ENCODE measurements around the gene SPECC1L. TPM values are rescaled to one million over a fixed set of nuclear protein-coding genes. Genes with fewer than 3 reads are reported as not detected.

Gene SPECC1L
- total RNA-seq, 1 experiment from 2014 or later = 40.8 TPM

DNA sequence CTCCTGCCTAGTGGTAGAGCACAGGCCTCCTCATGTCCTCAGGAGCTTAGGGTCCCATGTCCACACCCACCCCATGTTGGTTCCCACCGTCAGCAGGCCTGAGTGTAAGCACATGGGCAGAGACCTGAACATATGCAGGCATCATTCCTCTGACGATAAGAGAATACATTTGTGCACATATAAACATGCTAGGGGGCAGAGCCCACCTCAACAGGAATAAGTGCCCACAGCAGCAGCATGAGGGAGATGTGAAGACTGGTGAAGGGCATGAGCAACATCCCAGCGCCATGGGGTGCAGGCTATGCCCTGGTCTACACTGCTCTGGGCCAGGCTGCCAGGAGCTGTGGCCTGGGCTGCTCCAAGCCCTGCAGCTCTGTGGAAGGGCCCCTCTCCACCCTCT lies 173.6 kb downstream of the SPECC1L start:
- POLR2A ChIA-PET = no interaction called here
- no peaks in the 10 kb centered on the region for H3K27me3 ChIP-seq (ENCODE audit: insufficient read depth, low read length)
- BruUV-seq (replicated peaks) = no TSS peak
- H3K36me3 ChIP-seq (ENCODE audit: control insufficient read depth in 1 of 2, insufficient read depth in 2 of 2, low read length in 2 of 2) = no peaks in the 10 kb centered on the region
- H3K4me3 ChIP-seq (replicated peaks in 1 of 2; ENCODE audit: low read depth in 1 of 2, low read length in 2 of 2) = no peak overlapping the region
- no peak overlapping the region for H3K4me2 ChIP-seq (ENCODE audit: low read length)
- intact Hi-C loops (cut with micrococcal nuclease) = no loop called here
- no peaks in the 10 kb centered on the region for H3K9me2 ChIP-seq (ENCODE audit: insufficient read depth)
- no peak overlapping the region for H3K27ac ChIP-seq (ENCODE audit: low read depth, low read length)
- H3K9ac ChIP-seq (ENCODE audit: low read length) = no peak overlapping the region
- CTCF ChIA-PET = no interaction called here
- no peak for TF ChIP-seq ELF1 (IDR thresholded peaks at IDR 0.05; ENCODE audit: borderline replicate concordance, low read depth)
- TF ChIP-seq, protein P1, sequence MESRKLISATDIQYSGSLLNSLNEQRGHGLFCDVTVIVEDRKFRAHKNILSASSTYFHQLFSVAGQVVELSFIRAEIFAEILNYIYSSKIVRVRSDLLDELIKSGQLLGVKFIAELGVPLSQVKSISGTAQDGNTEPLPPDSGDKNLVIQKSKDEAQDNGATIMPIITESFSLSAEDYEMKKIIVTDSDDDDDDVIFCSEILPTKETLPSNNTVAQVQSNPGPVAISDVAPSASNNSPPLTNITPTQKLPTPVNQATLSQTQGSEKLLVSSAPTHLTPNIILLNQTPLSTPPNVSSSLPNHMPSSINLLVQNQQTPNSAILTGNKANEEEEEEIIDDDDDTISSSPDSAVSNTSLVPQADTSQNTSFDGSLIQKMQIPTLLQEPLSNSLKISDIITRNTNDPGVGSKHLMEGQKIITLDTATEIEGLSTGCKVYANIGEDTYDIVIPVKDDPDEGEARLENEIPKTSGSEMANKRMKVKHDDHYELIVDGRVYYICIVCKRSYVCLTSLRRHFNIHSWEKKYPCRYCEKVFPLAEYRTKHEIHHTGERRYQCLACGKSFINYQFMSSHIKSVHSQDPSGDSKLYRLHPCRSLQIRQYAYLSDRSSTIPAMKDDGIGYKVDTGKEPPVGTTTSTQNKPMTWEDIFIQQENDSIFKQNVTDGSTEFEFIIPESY (IDR thresholded peaks at IDR 0.05; ENCODE audit: extremely low read depth, insufficient replicate concordance, low read length) = no peak
- TF ChIP-seq RAD21 (IDR thresholded peaks at IDR 0.05; ENCODE audit: low read depth) = no peak
- DNase-seq (ENCODE audit: low read depth, low spot score) (no peak), ATAC-seq (no peak)
- RAD21 ChIA-PET (ENCODE audit: low non-redundant PET in 1 of 2, low total read pairs in 2 of 2, uncharacterized antibody in 2 of 2, unreplicated experiment in 2 of 2) = no interaction called here
- peaks cover 5 to 10% of the 10 kb centered on the region in 2 experiments for H3K4me1 ChIP-seq (ENCODE audit: control insufficient read depth in 1 of 2, insufficient read depth in 2 of 2, low read length in 2 of 2)
- H4K20me1 ChIP-seq (ENCODE audit: insufficient read depth) = no peaks in the 10 kb centered on the region
- no peaks in the 10 kb centered on the region for H3K9me3 ChIP-seq (ENCODE audit: control insufficient read depth in 1 of 2, insufficient read depth in 1 of 2, low read depth in 1 of 2, low read length in 2 of 2)
- H2AFZ ChIP-seq (ENCODE audit: low read depth, low read length, poor library complexity, severe bottlenecking) = no peak overlapping the region
- H3K79me2 ChIP-seq (ENCODE audit: insufficient read depth, low read length) = no peaks in the 10 kb centered on the region

DNA sequence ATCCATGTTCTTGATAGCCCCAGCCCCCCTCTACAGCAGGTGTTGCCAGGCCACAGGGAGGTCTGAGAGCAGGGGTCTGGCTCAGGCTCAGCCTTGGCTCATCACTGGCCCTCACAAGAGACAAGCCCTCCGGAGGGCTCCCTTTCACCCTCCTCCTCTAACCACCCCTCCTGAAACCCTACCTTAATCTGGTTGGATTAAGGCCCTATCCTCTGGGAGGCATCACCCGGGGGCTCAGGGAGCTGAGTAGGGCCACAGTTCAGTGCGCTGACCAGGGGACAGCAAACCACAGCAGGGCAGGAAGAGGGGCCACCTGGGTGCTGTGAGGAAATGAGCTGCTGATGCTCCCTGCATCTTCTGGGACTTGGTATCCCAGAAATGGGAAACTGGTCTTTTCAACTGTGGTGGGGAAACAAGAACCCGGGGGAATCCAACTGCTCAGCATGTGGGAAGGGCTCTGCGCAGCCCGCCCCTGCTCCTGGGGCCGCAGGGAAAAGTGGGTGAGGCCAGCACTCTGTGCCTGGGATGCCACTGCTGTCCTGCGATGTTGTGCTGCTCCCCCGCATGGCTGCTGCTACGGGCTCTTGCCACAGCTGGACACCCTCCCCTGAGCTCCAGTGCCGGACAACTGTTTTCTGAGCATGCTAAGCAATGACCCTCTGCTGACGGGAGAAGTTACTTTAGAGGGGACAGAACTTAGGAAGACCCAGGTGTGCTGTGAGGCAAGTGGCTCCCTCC lies 174.3 kb downstream of the SPECC1L start:
- Histone ChIP-seq H3K4me3 (replicated peaks in 1 of 2; ENCODE audit: low read depth in 1 of 2, low read length in 2 of 2) (no peak overlapping the region), H3K9me3 (ENCODE audit: control insufficient read depth in 1 of 2, insufficient read depth in 1 of 2, low read depth in 1 of 2, low read length in 2 of 2) (no peaks in the 10 kb centered on the region), H3K4me2 (ENCODE audit: low read length) (peak overlapping the region; percentile 23; the same call in 1 of the 2 replicates), H4K20me1 (ENCODE audit: insufficient read depth) (no peaks in the 10 kb centered on the region), H3K4me1 (ENCODE audit: control insufficient read depth in 1 of 2, insufficient read depth in 2 of 2, low read length in 2 of 2) (peaks cover 5 to 10% of the 10 kb centered on the region in 2 experiments), H3K27ac (ENCODE audit: low read depth, low read length) (no peak overlapping the region), H3K9ac (ENCODE audit: low read length) (no peak overlapping the region), H3K9me2 (ENCODE audit: insufficient read depth) (no peaks in the 10 kb centered on the region), H2AFZ (ENCODE audit: low read depth, low read length, poor library complexity, severe bottlenecking) (no peak overlapping the region), H3K79me2 (ENCODE audit: insufficient read depth, low read length) (no peaks in the 10 kb centered on the region), H3K36me3 (ENCODE audit: control insufficient read depth in 1 of 2, insufficient read depth in 2 of 2, low read length in 2 of 2) (no peaks in the 10 kb centered on the region), H3K27me3 (ENCODE audit: insufficient read depth, low read length) (no peaks in the 10 kb centered on the region)
- RAD21 ChIA-PET (ENCODE audit: low non-redundant PET in 1 of 2, low total read pairs in 2 of 2, uncharacterized antibody in 2 of 2, unreplicated experiment in 2 of 2) = no interaction called here
- intact Hi-C loops (cut with micrococcal nuclease) = no loop called here
- POLR2A ChIA-PET = no interaction called here
- ATAC-seq (no peak), DNase-seq (ENCODE audit: low read depth, low spot score) (no peak)
- TF ChIP-seq EZH2phosphoT487 (IDR thresholded peaks at IDR 0.05; ENCODE audit: borderline replicate concordance) = no peak
- TF ChIP-seq CEBPB (IDR thresholded peaks at IDR 0.05; ENCODE audit: low read depth) = no peak
- TF ChIP-seq ELF1 (IDR thresholded peaks at IDR 0.05; ENCODE audit: borderline replicate concordance, low read depth) = no peak
- TF ChIP-seq FOSL1 (IDR thresholded peaks at IDR 0.05; ENCODE audit: low read depth) = no peak
- TF ChIP-seq SP1 (IDR thresholded peaks at IDR 0.05; ENCODE audit: low read depth) = no peak
- BruUV-seq (replicated peaks) = no TSS peak
- CTCF ChIA-PET = no interaction called here
